ENCODE results near the gene HOGA1.

The HOGA1 gene

GRCh38 chr10:97611473-97611872 is 27.3 kb downstream of the HOGA1 start:
- Histone ChIP-seq H3K27ac (replicated peaks) (no peak overlapping the region), H3K4me3 (replicated peaks; ENCODE audit: insufficient read depth, low read length) (no peak overlapping the region), H3K27me3 (ENCODE audit: insufficient read depth, poor library complexity, severe bottlenecking) (no peaks in the 10 kb centered on the region)
- no peak for DNase-seq (ENCODE audit: low read depth in 1 of 2, low spot score in 1 of 2)
- TF ChIP-seq GABPA (IDR thresholded peaks at IDR 0.05; ENCODE audit: low read depth) (no peak), POLR2AphosphoS5 (IDR thresholded peaks at IDR 0.05; ENCODE audit: low read depth) (no peak), CTCF (IDR thresholded peaks at IDR 0.05; ENCODE audit: insufficient read depth, low read length) (no peak), SPI1 (IDR thresholded peaks at IDR 0.05; ENCODE audit: borderline replicate concordance, low read depth) (no peak), REST (IDR thresholded peaks at IDR 0.05; ENCODE audit: insufficient replicate concordance, low read depth) (no peak)

- peak in 1 of 2 experiments; percentile 19 for DNase-seq (ENCODE audit: low read depth in 1 of 2, low spot score in 1 of 2)
- Histone ChIP-seq H3K27me3 (ENCODE audit: insufficient read depth, poor library complexity, severe bottlenecking) (no peaks in the 10 kb centered on the region), H3K27ac (replicated peaks) (no peak overlapping the region), H3K4me3 (replicated peaks; ENCODE audit: insufficient read depth, low read length) (no peak overlapping the region)
- no peak for TF ChIP-seq GABPA (IDR thresholded peaks at IDR 0.05; ENCODE audit: low read depth)
- no peak for TF ChIP-seq REST (IDR thresholded peaks at IDR 0.05; ENCODE audit: insufficient replicate concordance, low read depth)
- TF ChIP-seq POLR2AphosphoS5 (IDR thresholded peaks at IDR 0.05; ENCODE audit: low read depth), result no peak
- no peak for TF ChIP-seq CTCF (IDR thresholded peaks at IDR 0.05; ENCODE audit: insufficient read depth, low read length)
- TF ChIP-seq SPI1 (IDR thresholded peaks at IDR 0.05; ENCODE audit: borderline replicate concordance, low read depth), result no peak
Measured at GRCh38 chr10:97612386-97612785, 28.2 kb downstream of the HOGA1 start.

GRCh38 chr10:97618285-97618684 is 34.1 kb downstream of the HOGA1 start:
- no peak overlapping the region for H3K27ac ChIP-seq (replicated peaks)
- H3K27me3 ChIP-seq (ENCODE audit: insufficient read depth, poor library complexity, severe bottlenecking), result no peaks in the 10 kb centered on the region
- no peak for DNase-seq (ENCODE audit: low read depth in 1 of 2, low spot score in 1 of 2)
- no peak overlapping the region for H3K4me3 ChIP-seq (replicated peaks; ENCODE audit: insufficient read depth, low read length)
- TF ChIP-seq POLR2AphosphoS5 (IDR thresholded peaks at IDR 0.05; ENCODE audit: low read depth) (no peak), REST (IDR thresholded peaks at IDR 0.05; ENCODE audit: insufficient replicate concordance, low read depth) (no peak), SPI1 (IDR thresholded peaks at IDR 0.05; ENCODE audit: borderline replicate concordance, low read depth) (no peak), CTCF (IDR thresholded peaks at IDR 0.05; ENCODE audit: insufficient read depth, low read length) (no peak), GABPA (IDR thresholded peaks at IDR 0.05; ENCODE audit: low read depth) (no peak)

Measured in HL-60 (cell line).